Calu3 (cell line): Measurements from ENCODE around the gene CMIP. TPM values are rescaled to one million over a fixed set of nuclear protein-coding genes. Genes with fewer than 3 reads are reported as not detected.

Experiments used
- BruUV-seq: library from RNA; stranded (reverse); fragments of 400-500 nt; replicated peaks from 2 replicates; lab custom pipeline; 2021; lab: Mats Ljungman, UMichigan
- CTCF ChIA-PET: fragments of 300-600 bp; sonication (Branson Sonifier 250); formaldehyde crosslinking; loops from one replicate; lab custom pipeline; 2022; ENCODE audit warnings: antibody characterized with exemption; lab: Charles Lee
- DNase-seq: peaks from one replicate; pipeline ENCODE4 v3.0.0; 2022
- H3K27ac Mint-ChIP-seq: one replicate; pipeline ENCODE4 v1.8.0; 2022; ENCODE audit warnings: mixed read lengths; ENCODE audit not compliant: unreplicated experiment
- H3K27me3 Mint-ChIP-seq: one replicate; pipeline ENCODE4 v1.8.0; 2022; ENCODE audit warnings: mixed read lengths; ENCODE audit not compliant: unreplicated experiment
- H3K36me3 Mint-ChIP-seq: one replicate; pipeline ENCODE4 v1.8.0; 2022; ENCODE audit warnings: mild to moderate bottlenecking, moderate library complexity, mixed read lengths; ENCODE audit not compliant: insufficient read depth, unreplicated experiment
- H3K4me1 Mint-ChIP-seq: one replicate; pipeline ENCODE4 v1.8.0; 2022; ENCODE audit warnings: mild to moderate bottlenecking, low read depth, mixed read lengths; ENCODE audit not compliant: unreplicated experiment
- H3K4me3 Mint-ChIP-seq: one replicate; pipeline ENCODE4 v1.8.0; 2022; ENCODE audit warnings: mild to moderate bottlenecking, low read depth, moderate library complexity, mixed read lengths; ENCODE audit not compliant: unreplicated experiment
- H3K9me3 Mint-ChIP-seq: one replicate; pipeline ENCODE4 v1.8.0; 2022; ENCODE audit warnings: low read depth, mixed read lengths; ENCODE audit not compliant: unreplicated experiment
- intact Hi-C: fragments of 100-400 bp; cut with micrococcal nuclease; formaldehyde crosslinking; loops from one replicate; pipeline ENCODE4 v1.10.0; 2022; ENCODE audit not compliant: unreplicated experiment
- total RNA-seq: library from RNA; stranded (reverse); gene quantifications from 2 replicates; pipeline ENCODE4 v1.2.3, GENCODE V29; 2022
- TF ChIP-seq, protein P1 (sequence below): fragments of 200-600 bp; IDR thresholded peaks from one replicate; pipeline ENCODE4 v1.8.0; 2022; ENCODE audit warnings: antibody characterized with exemption; ENCODE audit not compliant: unreplicated experiment

The CMIP gene
- total RNA-seq, 1 experiment from 2014 or later: 82.7 TPM

DNA sequence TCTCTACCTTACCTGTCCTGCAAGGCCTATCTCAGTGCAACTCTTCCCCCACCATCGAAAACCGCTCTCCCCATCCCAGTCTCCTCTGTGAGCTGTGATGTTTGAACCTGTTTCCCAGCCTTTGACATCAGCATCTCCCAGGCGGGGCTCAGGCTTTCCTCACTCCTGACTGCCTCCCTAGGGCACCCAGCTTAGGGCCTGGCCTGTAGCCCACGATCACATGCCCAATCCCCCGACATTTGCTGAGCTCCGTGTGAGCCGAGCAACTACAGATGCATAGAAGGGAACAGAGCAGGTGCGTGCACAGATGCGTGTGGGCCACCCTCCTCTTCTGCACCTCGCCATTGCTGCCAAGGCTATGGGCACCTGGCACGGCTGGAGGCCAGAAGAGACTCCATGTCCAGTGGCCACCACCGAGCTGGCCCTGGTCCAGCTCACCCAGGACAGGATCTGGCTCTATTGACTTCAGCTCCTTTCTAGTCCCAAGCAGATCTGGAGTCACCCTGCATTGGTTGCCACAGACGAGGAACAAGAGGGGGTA lies 35.5 kb upstream of the CMIP start:
- TF ChIP-seq, protein P1, sequence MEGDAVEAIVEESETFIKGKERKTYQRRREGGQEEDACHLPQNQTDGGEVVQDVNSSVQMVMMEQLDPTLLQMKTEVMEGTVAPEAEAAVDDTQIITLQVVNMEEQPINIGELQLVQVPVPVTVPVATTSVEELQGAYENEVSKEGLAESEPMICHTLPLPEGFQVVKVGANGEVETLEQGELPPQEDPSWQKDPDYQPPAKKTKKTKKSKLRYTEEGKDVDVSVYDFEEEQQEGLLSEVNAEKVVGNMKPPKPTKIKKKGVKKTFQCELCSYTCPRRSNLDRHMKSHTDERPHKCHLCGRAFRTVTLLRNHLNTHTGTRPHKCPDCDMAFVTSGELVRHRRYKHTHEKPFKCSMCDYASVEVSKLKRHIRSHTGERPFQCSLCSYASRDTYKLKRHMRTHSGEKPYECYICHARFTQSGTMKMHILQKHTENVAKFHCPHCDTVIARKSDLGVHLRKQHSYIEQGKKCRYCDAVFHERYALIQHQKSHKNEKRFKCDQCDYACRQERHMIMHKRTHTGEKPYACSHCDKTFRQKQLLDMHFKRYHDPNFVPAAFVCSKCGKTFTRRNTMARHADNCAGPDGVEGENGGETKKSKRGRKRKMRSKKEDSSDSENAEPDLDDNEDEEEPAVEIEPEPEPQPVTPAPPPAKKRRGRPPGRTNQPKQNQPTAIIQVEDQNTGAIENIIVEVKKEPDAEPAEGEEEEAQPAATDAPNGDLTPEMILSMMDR: no peak
- Mint-ChIP-seq H3K4me1 (peaks cover 42% of the 10 kb centered on the region), H3K4me3 (no peak overlapping the region), H3K9me3 (no peaks in the 10 kb centered on the region), H3K27me3 (no peaks in the 10 kb centered on the region), H3K27ac (peak overlapping the region; percentile 53), H3K36me3 (peaks cover 6% of the 10 kb centered on the region)
- BruUV-seq: no TSS peak
- CTCF ChIA-PET: no interaction called here
- intact Hi-C loops: loop anchor here (5.0 to 10.0 kb wide), 2 partner anchors 173 to 226 kb away; no protein-coding TSS in a partner anchor
- DNase-seq: no peak

DNA sequence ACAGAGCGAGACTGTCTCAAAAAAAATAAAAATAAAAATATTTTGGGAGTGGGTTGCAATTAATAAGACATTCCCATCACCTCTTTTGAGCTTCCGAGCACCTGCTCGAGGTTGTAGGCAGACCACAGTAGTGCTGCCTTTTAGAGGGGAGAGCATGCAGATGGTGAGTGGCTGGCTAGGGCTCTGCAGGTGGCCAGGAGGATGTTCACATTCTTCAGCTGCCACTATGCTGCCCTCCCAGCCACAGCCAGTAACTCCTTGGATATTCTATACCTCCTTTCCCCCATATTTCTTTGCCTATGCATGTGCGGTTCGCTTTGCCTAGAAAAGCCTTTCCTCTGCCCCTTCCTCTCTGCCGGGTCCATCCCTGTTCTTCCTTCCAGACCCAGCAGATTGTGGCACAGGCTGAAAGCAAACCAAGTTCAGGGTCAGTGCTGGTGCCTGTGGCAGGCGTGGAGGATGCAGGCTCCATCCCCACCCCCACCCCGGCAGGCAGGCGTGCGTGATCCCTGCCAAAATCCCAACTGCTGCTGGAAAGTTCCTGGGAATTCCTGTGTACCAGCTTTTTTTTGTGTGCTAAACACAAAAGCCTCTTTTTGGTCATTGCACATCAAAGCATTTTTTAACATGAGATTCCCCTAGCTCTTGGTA lies 33.8 kb upstream of the CMIP start:
- intact Hi-C loops: no loop called here
- TF ChIP-seq, protein P1: no peak
- CTCF ChIA-PET: no interaction called here
- Mint-ChIP-seq H3K4me1 (peaks cover 25% of the 10 kb centered on the region), H3K9me3 (no peaks in the 10 kb centered on the region), H3K27ac (no peak overlapping the region), H3K27me3 (no peaks in the 10 kb centered on the region), H3K4me3 (no peak overlapping the region), H3K36me3 (peaks cover 6% of the 10 kb centered on the region)
- no peak for DNase-seq
- no TSS peak for BruUV-seq

DNA sequence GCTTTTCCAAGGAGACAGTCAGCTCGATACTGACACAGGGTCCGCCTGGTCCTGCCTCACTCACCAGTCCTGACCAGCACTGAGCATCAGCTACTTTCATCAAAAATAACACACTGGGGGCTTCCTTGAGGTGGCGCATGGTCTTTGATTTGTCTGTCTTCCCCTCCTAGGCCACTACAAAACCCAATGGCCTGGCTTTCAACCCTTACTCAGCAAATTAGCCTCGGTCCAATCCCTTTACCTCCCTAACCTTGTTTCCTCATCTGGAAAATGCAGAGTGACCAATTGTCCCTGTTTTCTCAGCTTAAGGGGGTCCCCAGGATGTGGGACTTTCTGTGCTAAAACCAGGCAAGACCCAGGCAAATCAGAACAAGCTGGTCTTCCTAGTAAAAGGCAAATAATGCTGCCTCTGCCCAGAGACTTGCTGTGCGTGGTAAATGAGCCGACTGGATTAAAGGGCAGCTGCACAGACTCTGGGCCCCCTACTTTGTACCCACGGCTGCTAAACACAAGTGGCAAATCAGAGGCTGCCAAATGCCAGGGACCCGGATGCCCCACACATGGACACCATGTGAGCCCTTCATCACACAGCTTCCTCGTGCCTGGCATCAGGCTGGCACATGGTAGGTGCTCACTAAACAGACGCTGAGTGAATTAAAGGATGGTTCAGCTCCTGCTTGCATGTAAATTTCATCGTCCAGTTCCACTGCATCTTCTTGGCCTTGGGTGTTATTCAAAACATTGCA lies 31.2 kb upstream of the CMIP start:
- no TSS peak for BruUV-seq
- Mint-ChIP-seq H3K27me3 (no peaks in the 10 kb centered on the region), H3K4me3 (no peak overlapping the region), H3K27ac (no peak overlapping the region), H3K4me1 (peaks cover 7% of the 10 kb centered on the region), H3K9me3 (no peaks in the 10 kb centered on the region), H3K36me3 (peaks cover 6% of the 10 kb centered on the region)
- TF ChIP-seq, protein P1: no peak
- CTCF ChIA-PET: interaction anchor here (0.7 to 0.9 kb wide), 2 partner anchors 9 to 182 kb away, joined by 3 read pairs; no protein-coding TSS in a partner anchor
- intact Hi-C loops: no loop called here
- no peak for DNase-seq

DNA sequence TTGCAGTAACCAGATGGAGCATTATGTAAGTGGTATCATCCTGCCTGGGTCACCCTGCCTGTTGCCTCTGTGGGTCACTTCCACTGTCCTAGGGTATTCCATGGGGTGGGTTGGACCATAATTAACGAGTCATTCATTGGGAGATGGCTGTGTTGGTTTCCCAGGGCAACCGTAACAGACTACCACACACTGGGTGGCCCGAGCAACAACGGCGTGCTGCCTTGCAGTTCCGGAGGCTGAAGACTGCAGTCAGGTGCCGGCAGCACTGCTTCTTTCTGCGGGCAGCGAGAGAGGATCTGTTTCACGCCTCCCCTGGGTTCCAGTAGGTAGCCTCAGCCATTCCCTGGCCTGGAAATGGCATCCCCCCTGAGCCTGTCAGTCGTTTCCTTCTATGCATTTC lies 28.9 kb upstream of the CMIP start:
- Mint-ChIP-seq H3K27ac (no peak overlapping the region), H3K4me3 (no peak overlapping the region), H3K27me3 (no peaks in the 10 kb centered on the region), H3K9me3 (no peaks in the 10 kb centered on the region), H3K4me1 (no peaks in the 10 kb centered on the region), H3K36me3 (no peaks in the 10 kb centered on the region)
- no peak for DNase-seq
- CTCF ChIA-PET: no interaction called here
- BruUV-seq: no TSS peak
- TF ChIP-seq, protein P1: no peak
- intact Hi-C loops: no loop called here
